GM19452 (cell line): Measurements from ENCODE around the gene KRTAP12-2.
"Not testable (repeated sequence)": the region's sequence is repeated elsewhere in the genome, so short reads cannot be mapped to it uniquely, and the experiment has no call there.

Source experiments
- ATAC-seq: cut with Tn5 transposase; IDR thresholded peaks from one replicate; pipeline ENCODE4 v1.9.1; 2021; ENCODE audit not compliant: unreplicated experiment

KRTAP12-2 gene

GRCh38 chr21:44686000-44686781, 19.5 kb upstream of the KRTAP12-2 start:
- ATAC-seq: no peak

- not testable (repeated sequence) for ATAC-seq
Measured at GRCh38 chr21:44685050-44685449, 18.3 kb upstream of the KRTAP12-2 start.

- no peak for ATAC-seq
Measured at GRCh38 chr21:44684483-44684882, 17.8 kb upstream of the KRTAP12-2 start.

- no peak for ATAC-seq
Measured at GRCh38 chr21:44684077-44684476, 17.4 kb upstream of the KRTAP12-2 start.

- no peak for ATAC-seq
Measured at GRCh38 chr21:44682580-44683151, 15.9 kb upstream of the KRTAP12-2 start.

- ATAC-seq: no peak
Measured at GRCh38 chr21:44681861-44682579, 15.3 kb upstream of the KRTAP12-2 start, which contains the start of gene KRTAP12-1. Gene KRTAP12-1, minus strand, starts transcription at chr21:44682163. Its CDS starts 40 bp downstream, at chr21:44682123.

GRCh38 chr21:44681152-44681551, 14.4 kb upstream of the KRTAP12-2 start:
- ATAC-seq: no peak

GRCh38 chr21:44677881-44678280, 11.2 kb upstream of the KRTAP12-2 start:
- no peak for ATAC-seq

GRCh38 chr21:44671911-44672310, 5.2 kb upstream of the KRTAP12-2 start:
- ATAC-seq: no peak

- ATAC-seq: no peak
Measured at GRCh38 chr21:44670642-44671432, 4.1 kb upstream of the KRTAP12-2 start.

GRCh38 chr21:44667612-44668011, 885 bp upstream of the KRTAP12-2 start:
- ATAC-seq: no peak

- ATAC-seq: no peak
Measured at GRCh38 chr21:44664691-44665090, 2.0 kb downstream of the KRTAP12-2 start.

GRCh38 chr21:44661567-44661966, 5.2 kb downstream of the KRTAP12-2 start:
- not testable (repeated sequence) for ATAC-seq

- ATAC-seq: no peak
Measured at GRCh38 chr21:44658913-44659595, 7.7 kb downstream of the KRTAP12-2 start.

GRCh38 chr21:44658541-44658910, 8.2 kb downstream of the KRTAP12-2 start:
- ATAC-seq: no peak

GRCh38 chr21:44657635-44658540, 8.8 kb downstream of the KRTAP12-2 start, which contains the start of gene KRTAP12-3:
Gene KRTAP12-3, plus strand, starts transcription at chr21:44657932. Its CDS starts 48 bp downstream, at chr21:44657980.
- ATAC-seq: no peak

GRCh38 chr21:44656868-44657267, 9.9 kb downstream of the KRTAP12-2 start:
- ATAC-seq: no peak

- ATAC-seq: no peak
Measured at GRCh38 chr21:44654576-44655175, 12.1 kb downstream of the KRTAP12-2 start, which contains the start of gene KRTAP12-4. Gene KRTAP12-4, minus strand, starts transcription at chr21:44654659. Its CDS starts 45 bp downstream, at chr21:44654614.
